Fibroblast of pulmonary artery (primary cell): ENCODE results near the gene CELF6.

Source experiments
- DNase-seq: peaks from one replicate; pipeline ENCODE4 v3.0.0-alpha.2; 2010; ENCODE audit warnings: low read depth
- H3K4me3 ChIP-seq: replicated peaks from 2 replicates; pipeline ENCODE4 v1.5.1; 2011; ENCODE audit warnings: low read depth, mild to moderate bottlenecking, control low read depth, low read length, moderate library complexity
- TF ChIP-seq, protein P1 (sequence below): IDR thresholded peaks from 2 replicates; pipeline ENCODE4 v1.5.1; 2011; ENCODE audit warnings: mild to moderate bottlenecking, control low read depth, low read length, inconsistent platforms; ENCODE audit errors: missing control alignments

The CELF6 gene

DNA sequence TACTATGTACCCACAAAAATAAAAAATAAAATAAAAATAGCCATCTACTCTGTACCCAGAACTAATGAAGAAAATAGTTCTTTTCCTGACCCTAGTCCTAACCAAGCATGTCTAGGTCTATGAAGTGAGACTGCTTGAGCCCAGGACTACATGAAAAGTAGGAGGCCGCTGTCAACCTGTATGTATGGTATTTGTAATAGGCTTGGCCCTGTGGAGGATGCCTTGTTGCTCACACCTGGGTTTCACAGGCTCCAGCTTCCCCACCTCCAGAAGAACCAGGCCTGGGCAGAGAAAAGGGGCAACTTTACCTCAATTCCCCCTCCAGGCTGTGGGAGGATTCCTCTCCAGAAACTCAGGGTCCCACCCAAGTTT is 82.1 kb downstream of the CELF6 start:
- H3K4me3 ChIP-seq: no peak overlapping the region
- TF ChIP-seq, protein P1, sequence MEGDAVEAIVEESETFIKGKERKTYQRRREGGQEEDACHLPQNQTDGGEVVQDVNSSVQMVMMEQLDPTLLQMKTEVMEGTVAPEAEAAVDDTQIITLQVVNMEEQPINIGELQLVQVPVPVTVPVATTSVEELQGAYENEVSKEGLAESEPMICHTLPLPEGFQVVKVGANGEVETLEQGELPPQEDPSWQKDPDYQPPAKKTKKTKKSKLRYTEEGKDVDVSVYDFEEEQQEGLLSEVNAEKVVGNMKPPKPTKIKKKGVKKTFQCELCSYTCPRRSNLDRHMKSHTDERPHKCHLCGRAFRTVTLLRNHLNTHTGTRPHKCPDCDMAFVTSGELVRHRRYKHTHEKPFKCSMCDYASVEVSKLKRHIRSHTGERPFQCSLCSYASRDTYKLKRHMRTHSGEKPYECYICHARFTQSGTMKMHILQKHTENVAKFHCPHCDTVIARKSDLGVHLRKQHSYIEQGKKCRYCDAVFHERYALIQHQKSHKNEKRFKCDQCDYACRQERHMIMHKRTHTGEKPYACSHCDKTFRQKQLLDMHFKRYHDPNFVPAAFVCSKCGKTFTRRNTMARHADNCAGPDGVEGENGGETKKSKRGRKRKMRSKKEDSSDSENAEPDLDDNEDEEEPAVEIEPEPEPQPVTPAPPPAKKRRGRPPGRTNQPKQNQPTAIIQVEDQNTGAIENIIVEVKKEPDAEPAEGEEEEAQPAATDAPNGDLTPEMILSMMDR: no peak
- peak; percentile 4 for DNase-seq

DNA sequence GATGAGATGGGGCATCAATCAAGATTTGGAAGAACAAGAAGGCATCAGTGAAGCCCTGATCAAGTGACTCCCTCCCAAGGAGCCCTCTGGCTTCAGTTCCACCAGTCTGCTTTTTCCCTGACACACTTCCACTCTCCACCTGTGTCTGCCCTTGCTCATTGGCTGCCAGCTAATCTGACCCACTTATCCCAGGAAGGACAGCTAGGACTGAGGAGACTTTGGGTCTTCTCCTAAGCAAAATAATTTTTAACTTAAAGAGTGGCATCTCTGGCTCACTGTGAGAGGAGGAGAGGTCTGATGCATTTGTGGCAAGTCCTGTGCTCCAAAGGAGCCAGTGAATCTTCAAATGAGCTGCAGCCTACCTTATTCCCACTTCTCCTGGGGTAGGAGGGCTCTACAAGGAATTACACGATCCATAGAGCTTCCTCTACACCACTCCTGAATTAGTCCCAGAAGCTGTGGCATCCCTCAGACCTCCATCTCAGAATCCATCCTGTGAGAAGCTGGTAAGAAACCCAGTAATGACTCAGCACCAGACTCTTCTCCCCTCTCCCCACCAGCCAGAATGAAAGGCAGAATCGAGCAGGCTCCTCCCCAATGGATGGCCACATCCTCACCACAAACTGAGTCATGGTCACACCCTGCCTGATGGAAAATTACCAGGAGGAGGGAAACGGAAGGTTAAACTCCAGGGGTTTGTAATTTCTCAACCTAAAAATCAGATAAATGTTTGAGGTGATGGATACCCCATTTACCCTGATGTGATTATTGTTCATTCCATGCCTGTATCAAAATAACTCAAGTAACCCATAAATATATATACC is 82.7 kb downstream of the CELF6 start:
- peak overlapping the region; percentile 50 for H3K4me3 ChIP-seq
- peak; percentile 96 for DNase-seq
- TF ChIP-seq, protein P1: no peak

DNA sequence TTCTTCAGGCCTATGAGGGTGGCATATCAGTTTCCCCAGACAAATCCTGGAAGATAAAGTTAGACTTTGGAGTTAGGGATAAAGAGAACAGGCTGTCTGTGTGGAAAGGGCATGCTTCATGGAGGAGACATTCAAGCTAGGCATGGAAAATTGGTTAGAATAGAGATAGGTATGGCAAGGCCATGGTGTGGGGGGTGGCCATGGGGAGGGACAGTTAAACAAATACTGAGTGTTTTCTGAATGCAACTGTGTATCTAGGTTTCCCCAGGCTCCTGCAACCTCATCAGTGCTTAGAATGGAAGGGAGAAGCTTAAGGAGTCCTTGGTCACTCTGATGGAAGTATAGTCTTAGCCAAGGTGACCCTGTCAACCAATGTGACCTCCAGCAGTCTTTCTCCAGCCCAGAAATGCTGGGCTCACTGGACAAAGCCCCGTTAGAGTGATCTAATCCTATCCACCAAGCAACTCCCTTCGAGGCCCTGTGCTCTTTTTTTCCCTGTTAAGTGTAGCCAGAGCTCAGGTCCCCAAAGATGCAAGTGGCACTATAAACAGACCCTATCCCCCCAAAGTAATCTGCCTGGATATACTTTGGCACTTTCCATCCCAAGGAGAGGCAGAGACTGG is 83.5 kb downstream of the CELF6 start:
- TF ChIP-seq, protein P1: no peak
- peak overlapping the region; percentile 50 for H3K4me3 ChIP-seq
- DNase-seq: no peak

DNA sequence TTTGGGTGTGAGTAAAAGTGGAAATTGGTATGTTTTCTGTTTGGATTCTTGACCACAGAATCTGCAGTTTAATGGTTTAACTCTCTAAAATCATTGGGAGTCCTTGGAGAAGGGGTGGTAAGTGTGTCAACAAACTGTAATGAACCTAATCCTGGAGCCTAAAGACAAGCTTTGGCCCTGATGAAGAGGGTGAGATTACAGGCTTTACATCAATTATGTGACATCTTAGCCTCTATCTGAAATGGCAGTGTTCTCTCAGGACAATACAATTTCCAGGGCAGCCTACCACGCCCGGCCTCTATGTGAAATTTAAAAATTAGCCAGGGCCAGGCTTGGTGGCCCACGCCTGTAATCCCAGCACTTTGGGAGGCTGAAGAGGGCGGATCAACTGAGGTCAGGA is 84.7 kb downstream of the CELF6 start:
- TF ChIP-seq, protein P1: no peak
- DNase-seq: no peak
- H3K4me3 ChIP-seq: no peak overlapping the region
